ENCODE measurements around the gene TESMIN.
A peak's percentile ranks its signal among the peaks of the same experiment; 100 is the strongest.

TESMIN gene, protein sequence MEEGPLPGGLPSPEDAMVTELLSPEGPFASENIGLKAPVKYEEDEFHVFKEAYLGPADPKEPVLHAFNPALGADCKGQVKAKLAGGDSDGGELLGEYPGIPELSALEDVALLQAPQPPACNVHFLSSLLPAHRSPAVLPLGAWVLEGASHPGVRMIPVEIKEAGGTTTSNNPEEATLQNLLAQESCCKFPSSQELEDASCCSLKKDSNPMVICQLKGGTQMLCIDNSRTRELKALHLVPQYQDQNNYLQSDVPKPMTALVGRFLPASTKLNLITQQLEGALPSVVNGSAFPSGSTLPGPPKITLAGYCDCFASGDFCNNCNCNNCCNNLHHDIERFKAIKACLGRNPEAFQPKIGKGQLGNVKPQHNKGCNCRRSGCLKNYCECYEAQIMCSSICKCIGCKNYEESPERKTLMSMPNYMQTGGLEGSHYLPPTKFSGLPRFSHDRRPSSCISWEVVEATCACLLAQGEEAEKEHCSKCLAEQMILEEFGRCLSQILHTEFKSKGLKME

DNA sequence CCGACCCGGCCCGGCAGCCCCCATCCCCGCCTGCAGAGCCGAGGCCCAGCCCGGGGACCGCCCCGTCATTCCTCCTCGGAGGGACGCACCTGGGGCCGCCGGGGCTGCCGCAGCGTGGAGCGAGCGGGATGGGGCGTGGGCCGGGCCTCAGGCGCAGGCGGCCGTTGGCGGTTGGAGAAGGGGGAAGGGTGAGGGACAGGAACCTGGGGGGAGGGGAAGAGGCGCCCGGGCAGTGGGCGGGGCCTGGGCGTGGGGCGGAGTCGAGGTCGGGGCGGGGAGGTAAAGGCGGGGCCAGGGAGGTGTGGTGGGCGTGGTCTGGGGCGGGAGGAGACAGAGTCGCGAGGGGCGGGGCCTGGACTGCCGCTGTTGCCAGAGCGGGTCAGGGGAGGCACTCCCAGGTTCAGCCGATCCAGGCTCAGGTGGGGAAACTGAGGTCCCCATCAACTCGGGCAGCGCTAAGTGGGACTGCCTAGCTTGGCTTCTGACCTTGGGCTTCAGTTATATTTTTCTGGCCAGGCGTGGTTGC, at the start of gene TESMIN:
TESMIN (minus strand) TSS at position 190 of the 526 bp plus-strand sequence. CDS start 860 bp downstream, outside the sequence.
- peak; percentile 73 to 86 for DNase-seq

DNA sequence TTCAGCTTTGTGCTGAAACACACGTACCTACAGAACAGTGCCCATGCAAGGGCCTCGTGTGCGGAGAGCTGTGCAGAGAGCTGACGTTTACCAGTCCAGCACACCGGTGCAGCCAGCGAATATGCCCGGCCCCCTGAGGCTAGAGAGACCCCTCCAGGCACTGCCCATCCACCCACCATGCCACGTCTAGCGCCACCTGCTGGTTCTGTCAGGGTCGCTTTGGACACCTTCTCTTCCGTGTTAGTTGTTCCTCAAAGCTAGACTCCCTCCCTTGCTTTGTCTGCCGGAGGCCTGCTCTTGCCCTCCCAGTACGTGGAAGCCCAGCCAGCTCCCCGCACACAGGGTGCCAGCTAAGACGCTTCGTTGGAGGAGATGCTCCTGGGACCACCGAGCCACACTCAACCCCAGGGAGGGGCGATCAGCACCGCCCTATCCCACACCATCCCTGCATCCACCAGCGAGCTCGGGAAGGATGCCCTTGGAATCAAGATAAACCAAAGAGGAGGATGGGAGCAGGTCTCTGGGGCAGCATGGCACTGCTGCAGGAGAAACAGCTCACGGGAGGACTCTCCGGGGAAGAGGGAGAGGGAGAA, 47.0 kb upstream of the TESMIN start:
- DNase-seq: peak in 1 of 2 donors; percentile 7

DNA sequence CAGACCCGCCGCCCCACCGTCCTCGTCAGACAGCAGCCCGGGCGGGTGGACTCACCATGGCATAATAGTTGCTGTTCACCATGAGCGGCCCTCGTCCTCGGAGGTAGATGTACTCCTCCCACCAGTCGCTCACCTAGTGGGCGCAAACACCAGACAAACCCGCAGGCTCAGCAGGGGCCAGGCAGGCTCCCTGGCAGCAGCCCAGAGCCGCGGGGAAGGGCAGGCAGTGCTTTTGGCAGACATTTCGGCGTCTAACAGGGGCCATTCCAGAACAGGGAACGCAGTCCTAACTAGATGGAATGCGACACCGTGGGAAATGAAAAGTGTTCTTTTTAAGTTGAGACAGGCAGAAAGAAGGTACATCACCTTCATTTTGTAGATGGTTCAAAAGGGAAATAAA, 45.5 kb upstream of the TESMIN start:
- no peak for DNase-seq

DNA sequence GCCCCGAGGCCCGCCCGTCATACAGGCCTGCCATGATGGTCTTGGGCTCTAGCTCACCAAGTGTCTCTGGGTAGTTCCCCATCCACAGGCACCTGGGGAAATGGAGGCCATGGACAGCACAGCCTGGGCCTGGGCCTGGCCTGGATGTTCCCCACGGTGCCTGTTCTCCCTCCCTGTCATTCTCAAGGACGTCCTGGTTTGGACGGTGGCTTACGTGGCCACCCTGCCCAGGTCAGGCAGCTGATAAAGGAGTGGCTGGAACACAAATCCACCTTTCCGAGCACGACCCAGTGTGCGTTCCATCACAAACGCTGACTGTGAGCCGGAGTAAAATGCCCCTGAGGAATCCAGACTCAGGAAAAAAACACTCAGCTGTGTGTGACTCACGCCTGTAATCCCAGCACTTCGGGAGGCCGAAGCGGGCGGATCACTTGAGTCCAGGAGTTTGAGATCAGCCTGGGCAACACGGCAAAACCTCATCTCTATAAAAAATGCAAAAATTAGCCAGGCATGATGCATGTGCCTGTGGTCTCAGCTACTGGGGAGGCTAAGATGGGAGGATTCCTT, 41.2 kb upstream of the TESMIN start:
- DNase-seq: no peak

DNA sequence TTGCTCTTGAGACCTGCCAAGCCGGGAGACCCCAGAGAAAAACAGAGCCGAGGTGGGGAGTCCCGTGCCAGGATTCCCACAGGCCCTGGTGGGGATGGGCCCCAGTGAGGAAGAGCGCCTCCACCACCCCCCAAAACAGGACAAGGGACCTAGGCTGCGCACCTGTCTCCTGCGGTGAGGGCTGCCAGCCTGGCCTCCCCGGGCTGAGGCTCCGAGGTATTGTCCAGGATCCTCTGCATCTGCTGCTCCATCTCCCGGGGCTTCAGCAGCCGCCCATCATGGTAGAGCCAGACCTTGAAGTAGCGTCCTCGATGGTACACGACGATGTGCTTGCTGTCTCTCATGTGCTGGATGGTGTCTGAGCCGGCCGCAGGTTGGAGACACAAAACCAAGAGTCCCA, 33.3 kb upstream of the TESMIN start:
- no peak for DNase-seq

DNA sequence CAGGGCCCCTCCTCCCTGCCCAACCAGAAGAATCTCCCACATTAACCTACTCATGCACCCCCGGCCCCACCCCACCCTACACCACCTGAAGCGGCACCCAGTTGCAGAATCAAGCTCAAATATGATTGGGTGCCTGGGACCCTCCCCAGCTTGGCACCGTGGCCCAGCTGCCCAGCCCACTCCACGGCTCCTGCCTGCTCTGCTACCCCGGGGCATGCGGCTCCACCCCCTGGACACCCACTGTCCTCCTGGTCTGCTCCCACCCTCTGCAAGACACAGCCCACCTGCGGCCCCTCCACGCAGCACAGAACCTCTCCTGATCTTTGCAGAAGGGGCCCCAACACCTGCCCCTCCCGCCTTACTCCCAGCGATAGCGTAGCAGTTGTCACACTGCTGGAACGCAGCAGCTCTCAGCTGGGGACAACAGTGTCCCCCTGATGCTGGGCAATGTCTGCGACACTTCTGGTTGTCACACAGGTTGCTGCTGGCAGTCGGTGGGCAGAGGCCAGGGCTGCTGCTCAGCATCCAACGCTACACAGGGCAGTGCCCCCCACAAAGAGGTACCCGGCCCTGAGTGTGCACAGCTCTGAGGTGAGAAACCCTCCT, 32.0 kb upstream of the TESMIN start:
- DNase-seq: no peak

DNA sequence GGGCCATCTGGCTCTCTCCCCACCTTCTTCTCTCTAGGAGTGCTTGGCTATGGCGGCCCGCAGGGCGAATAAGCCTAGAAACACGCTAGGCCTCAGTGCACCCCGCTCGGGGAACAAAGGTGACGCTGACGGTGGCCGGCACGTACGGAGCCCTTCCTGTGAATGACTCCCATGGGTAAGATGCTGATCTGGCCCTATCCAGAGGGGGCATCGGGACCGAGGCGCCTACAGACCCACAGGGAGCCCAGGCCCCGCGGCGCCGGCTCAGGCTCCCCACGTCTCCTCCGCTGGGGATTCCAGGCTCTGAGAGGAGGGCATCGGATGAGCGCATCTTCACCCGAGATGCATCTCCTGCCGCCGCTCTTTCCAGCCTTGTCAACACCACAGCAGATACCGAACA, 31.4 kb upstream of the TESMIN start:
- DNase-seq: no peak

DNA sequence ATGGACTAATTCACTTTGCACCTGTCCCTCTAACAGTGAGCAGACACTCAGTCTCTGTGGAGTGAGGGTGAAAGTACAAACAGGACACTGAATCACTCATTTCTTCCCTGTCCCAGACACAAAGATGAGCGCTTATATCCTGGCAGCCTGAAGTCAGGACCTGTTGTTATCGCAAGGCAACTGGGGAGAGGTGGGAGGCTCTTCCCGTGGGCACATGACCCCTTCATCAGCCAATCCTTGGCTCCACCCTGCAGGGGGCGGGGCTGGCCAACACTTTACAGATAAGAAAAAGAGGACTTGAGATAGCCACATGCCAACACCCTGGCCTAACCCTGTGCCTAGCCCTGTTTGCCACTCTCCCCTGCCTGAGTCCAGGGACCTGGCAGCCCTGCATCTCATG, 29.5 kb upstream of the TESMIN start:
- DNase-seq: no peak

DNA sequence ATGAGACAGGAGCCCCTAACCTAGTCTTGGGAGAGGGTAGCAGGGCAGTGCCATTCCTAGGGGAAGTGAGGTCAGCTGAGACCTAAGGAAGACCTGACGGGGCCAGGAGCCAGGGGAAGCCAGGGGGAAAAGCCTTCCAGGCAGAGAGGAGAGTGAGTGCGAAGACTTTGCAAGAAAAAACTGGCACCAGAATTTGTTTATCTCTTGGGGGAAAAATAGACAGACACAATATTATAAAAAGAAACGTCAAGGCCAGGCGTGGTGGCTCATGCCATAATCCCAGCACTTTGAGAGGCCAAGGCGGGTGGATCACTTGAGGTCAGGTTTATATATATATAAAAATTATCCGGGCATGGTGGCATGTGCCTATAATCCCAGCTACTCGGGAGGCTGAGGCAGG, 26.9 kb upstream of the TESMIN start:
- DNase-seq: no peak

DNA sequence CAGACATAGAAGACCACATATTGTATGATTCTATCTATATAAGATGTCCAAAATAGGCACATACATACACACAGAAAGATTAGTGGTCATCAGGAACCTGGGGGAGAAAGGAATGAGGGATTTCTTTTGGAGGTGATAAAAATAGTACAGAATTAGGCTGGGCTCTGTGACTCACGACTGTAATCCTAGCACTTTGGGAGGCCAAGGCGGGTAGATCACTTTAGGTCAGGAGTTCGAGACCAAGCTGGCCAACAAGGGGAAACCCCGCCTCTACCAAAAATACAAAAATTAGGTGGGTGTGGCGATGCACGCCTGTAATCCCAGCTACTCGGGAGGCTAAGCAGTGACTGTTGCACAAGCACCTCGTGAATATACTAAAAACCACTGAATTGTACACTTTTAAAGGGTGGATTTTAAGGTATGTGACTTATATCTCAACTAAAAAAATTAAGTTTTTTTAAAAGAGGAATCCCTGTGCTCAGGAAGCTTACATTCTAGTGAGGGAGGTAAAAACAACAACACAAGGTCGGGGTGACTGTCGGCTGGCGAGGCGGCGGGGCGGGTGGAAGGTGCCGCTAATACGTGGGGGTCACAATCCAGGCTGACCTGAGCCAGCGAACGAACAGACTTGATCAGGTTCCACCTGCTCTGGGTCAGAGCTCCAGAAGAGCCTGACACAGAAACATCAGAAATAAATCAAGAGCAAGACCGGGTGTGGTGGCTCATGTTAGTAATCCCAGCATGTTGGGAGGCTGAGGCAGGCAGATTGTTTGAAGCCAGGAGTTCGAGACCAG, 25.3 kb upstream of the TESMIN start:
- DNase-seq: no peak

DNA sequence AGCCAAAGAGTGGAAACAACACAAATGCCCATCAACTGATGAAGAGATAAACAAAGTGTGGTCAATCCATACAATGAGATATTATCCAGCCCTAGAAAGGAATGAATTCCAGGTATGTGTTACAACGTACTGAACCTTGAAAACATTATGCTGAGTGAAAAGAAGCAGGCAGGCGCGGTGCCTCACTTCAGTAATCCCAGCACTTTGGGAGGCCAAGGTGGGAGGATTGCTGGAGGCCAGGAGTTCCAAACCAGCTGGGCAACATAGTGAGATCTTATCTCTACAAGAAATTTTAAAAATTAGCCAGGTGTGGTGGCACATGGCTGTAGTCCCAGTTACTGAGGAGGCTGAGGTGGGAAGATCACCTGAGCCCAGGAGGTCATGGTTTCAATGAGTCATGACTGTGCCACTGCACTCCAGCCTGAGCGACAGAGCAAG, 24.6 kb upstream of the TESMIN start:
- no peak for DNase-seq

DNA sequence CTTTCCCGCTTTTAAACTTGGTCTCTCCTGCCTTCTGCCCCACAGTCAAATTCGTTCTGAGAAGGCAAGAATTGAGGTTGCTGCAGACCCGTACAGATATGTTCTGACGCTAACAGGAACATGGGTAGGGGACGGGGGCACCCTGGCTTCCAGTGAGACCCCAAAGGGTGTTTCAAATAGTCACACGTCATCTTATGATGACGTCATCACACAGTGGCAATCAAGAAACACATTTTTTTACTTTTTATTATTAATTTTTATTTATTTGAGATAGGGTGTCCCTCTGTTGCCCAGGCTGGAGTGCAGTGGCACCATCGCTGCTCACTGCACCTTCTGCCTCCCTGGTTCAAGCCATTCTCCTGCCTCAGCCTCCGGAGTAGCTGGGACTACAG, 22.9 kb upstream of the TESMIN start:
- DNase-seq: no peak

DNA sequence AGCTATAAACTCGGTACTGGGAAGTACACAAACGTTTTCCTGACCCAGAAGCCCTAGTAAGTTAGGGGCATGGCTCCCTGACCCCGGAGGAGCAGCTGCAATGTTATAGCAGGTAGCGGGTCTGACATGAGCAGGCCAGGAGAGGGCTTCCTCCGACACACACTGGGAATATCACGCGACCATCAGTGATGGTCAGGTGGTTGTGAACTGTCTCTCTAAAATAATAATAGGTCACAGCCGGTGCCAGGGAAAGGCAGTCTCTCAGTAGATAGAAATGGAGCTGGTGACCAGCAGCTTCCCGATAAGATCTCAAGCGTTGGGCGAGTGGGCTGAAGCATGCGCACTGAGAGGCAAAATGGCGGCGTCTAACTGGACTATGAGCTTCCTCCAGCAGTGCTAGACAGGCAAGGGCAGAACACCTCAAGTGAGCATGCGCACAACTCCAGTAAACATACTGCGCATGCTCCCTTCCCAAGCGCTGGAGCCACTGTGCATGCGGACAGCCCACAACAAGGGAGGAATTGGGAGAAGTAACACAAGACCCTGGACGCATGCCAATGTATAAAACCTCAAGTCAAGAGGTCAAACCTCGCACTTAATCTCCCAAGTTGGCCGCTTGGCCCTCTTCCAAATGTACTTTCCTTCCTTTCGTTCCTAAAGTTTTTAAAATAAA, 22.3 kb upstream of the TESMIN start:
- no peak for DNase-seq

DNA sequence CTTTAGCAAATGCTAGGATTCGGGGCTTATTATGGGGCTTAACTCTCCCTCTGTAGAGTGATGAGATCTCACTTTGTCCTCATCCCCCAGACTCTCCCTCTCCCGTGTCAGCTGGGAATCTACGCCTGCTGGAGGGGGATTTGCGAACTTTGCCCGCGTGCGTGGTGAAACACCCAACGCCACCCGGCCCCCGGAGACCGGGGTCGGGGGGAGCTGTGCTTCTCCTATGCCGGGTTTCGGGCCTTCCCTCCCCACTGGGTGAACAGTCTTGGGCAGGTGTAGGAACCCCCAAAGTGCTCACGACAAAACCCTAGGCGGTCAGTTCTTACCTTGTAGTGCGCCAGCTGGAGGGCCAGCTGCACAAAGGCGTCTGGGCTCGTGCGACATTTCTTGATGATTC, 21.6 kb upstream of the TESMIN start:
- no peak for DNase-seq

DNA sequence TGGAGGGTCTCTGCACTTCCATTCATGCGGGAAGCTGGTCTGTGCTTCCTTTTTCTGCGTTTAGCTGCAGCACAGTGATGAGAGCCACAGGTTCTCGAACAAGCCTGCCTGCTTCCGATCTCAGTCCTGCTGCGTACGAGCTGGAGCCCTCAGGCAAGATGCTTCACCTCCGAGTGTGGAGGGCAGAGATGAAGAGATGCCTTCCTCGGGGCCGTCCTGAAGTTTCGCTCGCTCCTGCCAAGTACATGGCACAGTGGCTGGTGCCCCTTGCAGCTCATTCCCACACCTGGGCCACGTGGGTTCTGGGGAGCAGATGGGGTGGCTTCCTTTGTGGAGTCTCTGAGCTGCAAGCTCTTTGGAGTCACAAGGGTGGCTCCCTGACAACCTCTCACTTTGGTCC, 19.5 kb upstream of the TESMIN start:
- no peak for DNase-seq

DNA sequence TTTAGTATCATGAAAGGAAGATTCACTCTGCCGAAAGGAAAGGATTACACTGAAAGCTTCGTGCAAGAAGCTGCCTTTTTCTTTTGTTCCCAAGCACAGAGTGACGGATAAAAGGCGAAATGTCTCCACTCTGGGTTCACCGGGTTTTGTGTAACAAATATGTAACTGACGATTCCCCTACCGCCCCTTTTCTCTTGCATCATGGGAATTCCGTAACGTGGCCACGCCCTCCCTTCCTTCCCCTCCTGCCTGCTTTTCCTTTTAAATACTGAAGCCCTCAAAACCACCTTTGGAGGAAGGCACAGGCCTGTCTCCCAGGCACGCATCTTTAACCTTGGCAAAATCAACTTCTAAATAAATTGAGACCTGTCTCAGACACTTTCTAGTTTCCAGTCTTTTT, 16.4 kb upstream of the TESMIN start:
- no peak for DNase-seq

DNA sequence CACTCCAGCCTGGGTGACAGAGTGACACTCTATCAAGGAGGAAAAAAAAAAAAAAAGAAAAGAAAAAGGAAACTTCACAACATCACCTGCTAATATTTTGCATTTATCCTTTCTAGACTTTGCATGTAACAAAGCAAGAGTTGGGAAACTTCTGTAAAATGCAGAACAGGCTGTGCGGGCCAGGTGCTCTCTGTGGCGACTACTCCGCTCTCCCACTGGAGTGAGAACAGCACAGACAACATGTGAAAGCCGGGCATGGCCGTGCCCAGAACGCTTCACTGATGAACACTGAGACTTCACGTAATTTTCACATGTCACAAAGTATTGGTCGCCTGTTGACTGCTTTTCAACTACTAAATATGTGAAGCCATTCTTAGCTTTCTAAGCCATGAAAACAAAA, 15.5 kb upstream of the TESMIN start:
- no peak for DNase-seq

DNA sequence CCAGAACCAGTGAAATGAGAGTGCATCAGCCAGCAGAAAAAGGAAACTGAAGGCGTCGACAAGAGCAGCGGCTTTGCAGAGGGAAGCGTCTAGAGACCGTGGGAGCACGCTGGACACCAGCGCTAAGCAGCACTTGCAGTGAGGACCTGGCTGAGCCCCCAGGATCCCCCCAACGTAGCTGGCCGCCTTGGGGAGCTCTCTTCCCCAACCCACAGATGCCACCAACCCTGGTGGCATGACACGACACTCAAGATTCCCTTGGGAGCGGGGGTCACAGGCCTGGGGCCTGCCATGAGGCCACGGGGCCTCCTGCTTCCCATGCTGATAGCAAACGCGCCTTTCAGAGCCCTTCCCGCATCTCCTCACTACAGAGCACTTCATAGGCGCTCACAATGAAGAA, 13.4 kb upstream of the TESMIN start:
- DNase-seq: no peak

DNA sequence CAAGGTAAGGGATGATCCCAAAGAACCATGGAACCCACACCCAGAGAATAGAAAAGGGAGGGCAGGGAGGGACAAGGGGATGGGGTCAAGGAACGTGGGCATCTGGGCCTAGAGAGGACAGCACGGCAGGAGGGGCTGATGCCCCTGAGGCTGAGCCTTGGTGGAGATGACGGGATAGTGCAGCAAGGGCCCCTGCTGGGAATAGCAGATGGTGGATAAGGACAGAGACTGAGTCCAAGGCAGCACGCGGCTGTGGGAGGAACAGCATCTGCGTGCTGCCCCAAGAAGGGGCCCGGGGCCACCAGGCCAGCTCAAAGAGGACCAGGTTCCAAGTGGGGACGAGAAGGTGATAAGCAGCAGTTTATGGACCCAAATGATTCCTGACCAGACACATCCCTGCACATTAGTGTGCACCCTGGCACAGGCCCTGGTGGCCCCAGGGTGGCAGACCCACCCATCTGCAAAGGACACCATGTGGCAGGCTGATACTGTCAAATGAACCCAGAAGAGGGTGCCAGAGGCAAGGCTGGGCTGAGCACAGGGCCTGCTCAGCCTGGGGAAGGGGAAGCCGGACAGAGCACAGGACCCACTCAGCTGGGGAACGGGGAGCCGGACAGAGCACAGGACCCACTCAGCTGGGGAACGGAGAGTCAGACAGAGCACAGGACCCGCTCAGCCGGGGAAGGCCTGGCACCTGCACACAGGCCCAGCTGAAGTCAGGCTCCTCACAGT, 12.8 kb upstream of the TESMIN start:
- DNase-seq: no peak

DNA sequence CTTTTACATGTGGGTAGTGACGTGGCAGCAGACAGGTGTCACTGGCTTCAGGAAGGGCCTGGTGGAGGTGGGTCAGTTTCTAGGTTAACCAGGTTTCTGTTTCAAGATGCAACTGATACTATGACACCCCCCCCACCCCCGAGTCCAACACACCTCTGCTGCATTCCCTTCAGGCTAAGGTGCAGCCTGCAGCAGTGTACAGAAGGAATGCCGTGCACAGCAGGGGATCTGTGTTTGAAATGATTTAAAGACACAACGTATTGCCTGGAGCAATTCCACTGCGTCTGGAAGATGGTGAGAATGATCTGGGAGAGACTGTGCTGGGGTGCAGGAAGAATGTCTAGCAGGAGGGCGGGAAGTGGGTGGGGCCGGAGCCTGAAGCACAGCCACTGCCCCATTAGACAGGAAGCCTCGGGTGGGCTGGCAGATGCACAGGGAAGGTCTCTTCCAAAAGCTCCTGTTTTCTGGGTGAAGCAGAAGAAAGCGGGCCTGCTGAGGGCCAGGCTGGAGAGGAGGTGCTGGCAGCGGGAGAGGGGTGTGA, 11.9 kb upstream of the TESMIN start:
- DNase-seq: no peak

DNA sequence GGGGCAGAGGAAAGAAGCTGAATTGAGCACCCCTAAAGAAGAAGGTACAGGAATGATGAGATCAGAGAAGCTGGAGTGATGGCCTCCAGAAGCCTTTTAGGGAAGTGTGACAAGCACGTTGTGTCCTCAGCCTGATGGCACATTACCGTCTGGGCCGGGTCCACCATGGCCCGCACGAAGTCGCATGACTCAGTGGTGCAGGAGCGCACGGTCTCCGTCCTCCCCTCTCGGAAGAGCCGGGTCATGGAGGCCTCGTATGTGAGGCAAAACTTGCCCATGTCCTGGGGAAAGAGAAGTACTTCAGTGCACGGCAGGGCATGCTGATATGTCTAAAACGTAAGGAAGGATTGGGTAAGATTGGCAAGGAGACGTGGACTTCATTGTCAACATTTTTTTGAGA, 11.2 kb upstream of the TESMIN start:
- no peak for DNase-seq

Data from bone marrow (tissue), 2 donors.